Skeletal muscle satellite cell (primary cell): ENCODE results near the gene AXIN2.

Experiments used
- H3K27me3 ChIP-seq: 2 replicates; pipeline ENCODE4 v1.7.0; 2013; ENCODE audit warnings: low read length; ENCODE audit not compliant: control insufficient read depth, insufficient read depth
- H3K36me3 ChIP-seq: 2 replicates; pipeline ENCODE4 v1.7.0; 2013; ENCODE audit warnings: mild to moderate bottlenecking, control low read depth, low read length; ENCODE audit not compliant: insufficient read depth
- H3K4me1 ChIP-seq: 2 replicates; pipeline ENCODE4 v1.7.0; 2013; ENCODE audit warnings: low read length; ENCODE audit not compliant: control insufficient read depth, insufficient read depth
- H3K4me2 ChIP-seq: 2 replicates; pipeline ENCODE4 v1.7.0; 2013; ENCODE audit warnings: mild to moderate bottlenecking, low read length
- H3K4me3 ChIP-seq: 2 replicates; pipeline ENCODE4 v1.7.0; 2013; ENCODE audit warnings: low read length
- H3K9ac ChIP-seq: 2 replicates; pipeline ENCODE4 v1.7.0; 2013; ENCODE audit warnings: mild to moderate bottlenecking, low read depth, low read length, moderate library complexity
- H3K9me3 ChIP-seq: replicated peaks from 2 replicates; pipeline ENCODE4 v1.7.0; 2013; ENCODE audit warnings: mild to moderate bottlenecking, control low read depth, low read length

Gene AXIN2

DNA sequence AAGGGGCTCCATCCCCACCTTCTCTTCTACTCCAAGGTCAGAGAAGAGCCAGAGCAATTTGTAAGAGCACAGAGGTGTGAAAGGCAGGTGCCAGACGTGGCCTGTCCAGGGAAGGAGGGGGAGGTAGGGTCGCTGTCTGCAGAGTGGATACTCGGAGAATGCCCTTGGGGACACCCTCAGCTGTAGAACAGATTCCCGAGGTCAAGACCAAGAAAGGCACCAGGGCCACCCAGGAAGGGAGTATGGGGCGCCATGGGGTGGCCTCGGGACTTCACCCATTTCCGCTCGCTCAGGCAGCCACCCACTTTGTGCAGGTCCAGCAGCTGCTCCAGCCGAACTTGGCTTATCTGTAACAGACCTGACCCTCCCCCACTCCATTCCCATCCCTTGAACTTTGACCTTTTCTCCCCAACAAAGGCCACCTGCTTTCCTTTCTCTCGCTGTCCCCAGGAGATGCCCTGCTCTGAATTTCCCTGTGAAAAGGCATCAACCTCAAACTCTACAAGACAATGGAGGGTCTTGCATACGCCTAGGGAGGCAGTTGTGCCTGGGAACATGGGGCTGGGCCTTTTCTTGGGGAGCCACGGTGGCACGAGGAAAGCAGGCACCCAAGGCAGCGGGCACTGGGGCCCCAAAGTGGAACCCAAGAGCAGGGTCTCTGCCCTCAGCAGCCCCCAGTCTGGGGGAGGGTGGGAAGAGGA, 11.3 kb upstream of the AXIN2 start:
- H3K9ac ChIP-seq: no peak overlapping the region
- no peak overlapping the region for H3K4me3 ChIP-seq
- no peaks in the 10 kb centered on the region for H3K36me3 ChIP-seq
- H3K9me3 ChIP-seq: no peaks in the 10 kb centered on the region
- no peak overlapping the region for H3K4me2 ChIP-seq
- H3K4me1 ChIP-seq: no peaks in the 10 kb centered on the region
- H3K27me3 ChIP-seq: no peaks in the 10 kb centered on the region

DNA sequence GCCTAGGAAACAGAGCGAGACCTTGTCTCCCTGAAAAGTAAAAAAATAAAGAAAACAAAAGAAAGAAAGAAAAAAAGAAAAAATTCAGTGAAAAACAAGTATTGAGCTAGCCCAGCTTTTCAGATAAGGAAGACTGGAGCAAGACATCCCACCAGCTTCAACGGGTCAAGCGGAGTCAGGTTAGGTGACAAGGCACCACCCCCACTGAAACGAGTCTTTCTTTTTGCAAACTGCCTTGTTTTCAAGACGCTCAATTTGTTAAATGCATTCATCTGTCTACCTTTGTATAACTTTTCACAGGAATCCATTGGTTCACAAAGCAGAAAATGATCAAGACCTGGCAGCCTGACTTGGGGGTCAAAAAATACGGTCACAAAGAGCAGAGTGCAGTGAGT, 10.7 kb upstream of the AXIN2 start:
- Histone ChIP-seq H3K4me1 (no peaks in the 10 kb centered on the region), H3K36me3 (no peaks in the 10 kb centered on the region), H3K4me3 (no peak overlapping the region), H3K27me3 (no peaks in the 10 kb centered on the region), H3K9me3 (no peaks in the 10 kb centered on the region), H3K4me2 (no peak overlapping the region), H3K9ac (no peak overlapping the region)

DNA sequence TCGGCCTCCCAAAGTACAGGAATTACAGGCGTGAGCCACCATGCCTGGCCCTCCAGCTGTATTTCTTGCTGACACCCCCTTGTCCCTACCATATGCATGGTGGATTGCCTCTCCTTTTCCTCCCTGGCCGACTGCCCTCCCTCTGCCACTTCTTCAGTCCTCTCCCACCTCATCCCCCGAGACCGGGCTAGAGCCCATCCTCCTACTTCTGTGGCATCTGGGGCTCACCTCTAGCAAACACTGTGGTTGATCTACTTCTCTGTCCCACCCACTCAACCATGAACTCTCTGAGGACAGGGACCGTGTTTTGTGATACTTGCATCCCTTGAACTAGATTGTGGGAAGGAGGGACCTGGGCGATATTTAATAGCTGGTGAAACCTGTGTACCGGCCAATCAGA, 7.5 kb upstream of the AXIN2 start:
- Histone ChIP-seq H3K9me3 (no peaks in the 10 kb centered on the region), H3K9ac (no peak overlapping the region), H3K27me3 (no peaks in the 10 kb centered on the region), H3K4me2 (no peak overlapping the region), H3K36me3 (no peaks in the 10 kb centered on the region), H3K4me1 (no peaks in the 10 kb centered on the region), H3K4me3 (no peak overlapping the region)

DNA sequence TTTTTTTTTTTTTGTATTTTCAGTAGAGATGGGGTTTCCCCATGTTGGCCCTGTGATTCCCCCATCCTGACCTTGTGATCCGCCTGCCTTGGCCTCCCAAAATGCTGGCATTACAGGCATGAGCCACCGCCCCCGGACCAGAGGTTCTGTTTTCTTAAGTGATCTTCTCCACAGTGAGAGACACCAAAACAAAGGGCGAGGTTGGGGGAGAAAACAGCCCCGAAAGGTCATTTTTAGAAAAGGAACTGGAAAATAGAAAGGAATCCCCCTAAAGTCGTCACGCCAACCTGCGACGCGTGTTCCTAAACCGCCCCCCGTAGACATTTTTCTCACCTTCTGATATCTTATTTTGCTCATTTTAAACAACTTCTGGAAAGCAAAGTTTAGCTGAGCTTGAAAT, 6.1 kb upstream of the AXIN2 start:
- Histone ChIP-seq H3K4me2 (no peak overlapping the region), H3K4me3 (no peak overlapping the region)

DNA sequence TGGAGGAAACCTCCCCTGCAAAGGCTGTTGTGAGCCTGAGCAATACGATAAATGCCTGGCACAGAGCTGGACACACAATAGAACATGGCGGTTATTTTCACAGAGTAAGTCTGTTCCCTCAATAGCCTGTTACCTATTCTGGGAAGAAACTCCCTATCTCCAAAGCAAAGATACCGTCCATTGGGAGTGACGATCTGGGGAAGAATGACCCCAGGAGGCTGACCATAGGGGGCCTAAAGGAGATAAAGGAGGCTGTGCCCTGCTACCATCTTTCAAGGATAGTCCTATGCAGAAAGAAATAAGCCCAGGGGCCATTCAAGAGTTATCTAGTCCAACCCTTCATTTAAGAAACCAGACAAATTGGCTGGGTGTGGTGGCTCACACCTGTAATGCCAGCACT, 4.1 kb upstream of the AXIN2 start:
- Histone ChIP-seq H3K4me1 (peaks cover 3% of the 10 kb centered on the region), H3K9ac (no peak overlapping the region), H3K27me3 (no peaks in the 10 kb centered on the region), H3K4me3 (no peak overlapping the region), H3K9me3 (no peaks in the 10 kb centered on the region), H3K4me2 (no peak overlapping the region), H3K36me3 (no peaks in the 10 kb centered on the region)

More for the DNA sequence above, 6.1 kb upstream of the AXIN2 start:
- Histone ChIP-seq H3K27me3 (no peaks in the 10 kb centered on the region), H3K36me3 (no peaks in the 10 kb centered on the region), H3K4me1 (no peaks in the 10 kb centered on the region), H3K9ac (no peak overlapping the region), H3K9me3 (no peaks in the 10 kb centered on the region)

DNA sequence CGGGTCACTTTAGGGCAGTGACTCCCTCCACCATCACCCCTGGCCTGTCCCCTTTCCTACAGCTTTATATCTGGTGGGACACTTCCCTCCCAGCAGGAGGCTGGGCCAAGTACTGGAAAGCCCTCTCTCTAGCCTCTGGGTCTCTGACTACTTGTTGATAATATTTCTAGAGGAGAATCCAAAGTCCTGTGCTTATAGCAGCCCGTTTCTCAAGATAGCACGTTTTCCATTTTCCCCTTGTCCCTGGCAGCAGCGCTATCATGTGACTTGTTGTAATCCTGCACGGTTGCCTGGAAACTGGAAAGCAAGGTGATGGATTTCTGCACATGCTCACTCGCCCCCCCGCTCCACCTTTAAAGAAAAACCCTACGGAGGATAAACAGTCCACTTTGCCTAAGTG, 3.3 kb upstream of the AXIN2 start:
- no peak overlapping the region for H3K4me2 ChIP-seq
- H3K4me3 ChIP-seq: no peak overlapping the region

DNA sequence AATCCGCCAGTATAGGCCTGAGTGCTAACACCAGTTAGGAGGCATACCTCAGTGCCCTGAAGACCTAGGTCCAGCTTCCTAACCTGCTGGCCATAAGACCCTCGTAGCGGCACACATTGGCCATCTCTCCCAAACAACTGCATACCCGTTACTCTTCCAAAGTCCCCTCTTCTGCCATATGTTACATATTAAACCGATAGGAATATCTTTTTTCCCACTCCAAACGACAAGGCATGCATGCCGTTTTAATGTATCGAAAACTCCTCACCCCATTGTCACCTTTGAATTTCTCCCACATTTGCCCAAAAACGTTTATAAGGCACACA, 721 bp upstream of the AXIN2 start:
- Histone ChIP-seq H3K36me3 (no peaks in the 10 kb centered on the region), H3K4me2 (peak overlapping the region; percentile 91), H3K9me3 (no peaks in the 10 kb centered on the region), H3K9ac (peak overlapping the region; percentile 41), H3K27me3 (no peaks in the 10 kb centered on the region), H3K4me3 (peak overlapping the region; percentile 65), H3K4me1 (peaks cover 9% of the 10 kb centered on the region)

More for the DNA sequence above, 3.3 kb upstream of the AXIN2 start:
- Histone ChIP-seq H3K27me3 (no peaks in the 10 kb centered on the region), H3K9ac (no peak overlapping the region), H3K9me3 (no peaks in the 10 kb centered on the region), H3K4me1 (peaks cover 3% of the 10 kb centered on the region), H3K36me3 (no peaks in the 10 kb centered on the region)

DNA sequence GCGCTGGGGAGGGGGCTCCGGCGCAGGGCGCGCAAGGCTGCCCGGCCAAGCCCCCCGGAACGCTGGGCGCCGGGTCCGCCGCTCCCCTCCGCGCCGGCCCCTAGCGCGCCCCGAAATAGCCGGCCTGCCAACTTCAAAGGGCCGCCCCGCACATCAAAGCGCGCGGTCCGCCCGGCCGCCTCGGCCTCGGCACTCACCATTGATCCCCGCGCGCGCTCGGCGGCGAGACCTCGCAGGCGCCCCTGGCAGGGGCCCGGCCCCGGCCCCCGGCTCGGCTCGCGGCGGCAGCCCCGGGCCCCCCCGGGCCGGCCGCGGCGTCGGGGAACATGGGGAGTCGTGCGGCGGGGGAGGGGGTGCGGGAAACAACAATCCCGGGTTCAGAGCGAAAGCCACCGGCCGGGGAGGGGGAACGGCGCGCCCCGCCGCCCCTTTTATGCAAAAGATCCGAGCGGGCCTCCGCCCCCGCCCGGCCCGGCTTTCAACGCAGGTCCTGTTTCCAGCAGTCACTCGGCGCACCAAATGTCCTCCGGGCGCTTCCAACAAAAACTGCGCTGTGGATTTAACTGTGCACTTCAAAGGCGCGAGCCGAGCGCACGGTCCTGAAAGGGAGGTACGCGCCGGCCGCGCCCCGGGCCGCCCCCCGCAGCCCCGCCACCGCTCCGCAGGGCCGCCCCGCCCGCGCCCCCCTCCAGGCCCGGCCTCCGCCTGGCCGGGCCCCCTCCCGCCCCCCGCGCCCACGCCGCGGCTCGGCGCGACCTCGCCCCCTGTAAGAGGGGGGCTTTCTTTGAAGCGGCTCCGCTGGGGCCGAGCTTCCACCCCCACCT, 608 bp downstream of the AXIN2 start:
- Histone ChIP-seq H3K9me3 (no peaks in the 10 kb centered on the region), H3K9ac (peak overlapping the region; percentile 84), H3K36me3 (no peaks in the 10 kb centered on the region), H3K4me3 (peak overlapping the region; percentile 83), H3K4me2 (peak overlapping the region; percentile 98), H3K27me3 (no peaks in the 10 kb centered on the region), H3K4me1 (peaks cover 9% of the 10 kb centered on the region)

DNA sequence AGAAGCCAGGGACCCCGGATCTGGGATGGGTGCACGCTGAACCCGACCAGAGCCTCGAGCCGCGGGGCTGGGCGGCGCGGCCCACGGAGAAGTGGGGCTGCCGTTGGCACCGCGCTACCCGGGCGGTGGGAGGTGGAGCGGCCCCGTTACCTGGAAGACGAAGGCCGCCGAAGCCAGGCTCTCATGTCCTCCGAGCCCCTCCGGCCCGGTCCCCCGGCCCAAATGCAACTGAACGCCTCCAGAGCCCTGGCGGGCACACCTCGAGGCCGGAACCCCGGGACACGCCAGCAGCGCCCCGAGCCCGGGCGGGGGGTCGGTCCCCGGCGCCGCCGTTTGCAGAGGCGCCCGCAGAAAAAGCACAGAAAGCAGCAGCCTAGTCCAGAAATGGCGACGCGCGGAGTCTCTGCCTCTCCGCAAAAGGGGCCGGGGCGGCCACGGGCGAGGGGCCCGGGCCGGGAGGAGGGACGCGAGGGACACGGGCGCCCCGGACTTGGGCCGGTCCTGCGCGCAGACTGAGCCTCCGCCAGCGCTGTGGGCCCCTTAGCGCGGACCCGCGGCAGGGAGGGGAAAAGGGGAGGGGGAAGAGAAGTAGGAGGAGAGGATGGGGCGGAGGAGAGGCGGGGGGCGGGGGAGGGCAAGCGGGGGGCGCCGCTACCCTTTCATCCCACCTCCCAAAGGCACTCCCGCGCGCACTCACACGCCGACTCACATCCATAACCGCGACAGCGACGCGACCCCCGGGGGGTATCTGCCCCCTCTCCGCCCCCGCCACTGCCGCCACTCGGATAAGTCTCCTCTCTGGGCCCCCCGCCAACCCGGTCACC, 1.4 kb downstream of the AXIN2 start:
- peak overlapping the region; percentile 78 for H3K9ac ChIP-seq
- peak overlapping the region; percentile 98 for H3K4me2 ChIP-seq
- H3K4me3 ChIP-seq: peak overlapping the region; percentile 83
- H3K27me3 ChIP-seq: no peaks in the 10 kb centered on the region
- H3K36me3 ChIP-seq: no peaks in the 10 kb centered on the region
- peaks cover 9% of the 10 kb centered on the region for H3K4me1 ChIP-seq
- H3K9me3 ChIP-seq: no peaks in the 10 kb centered on the region

DNA sequence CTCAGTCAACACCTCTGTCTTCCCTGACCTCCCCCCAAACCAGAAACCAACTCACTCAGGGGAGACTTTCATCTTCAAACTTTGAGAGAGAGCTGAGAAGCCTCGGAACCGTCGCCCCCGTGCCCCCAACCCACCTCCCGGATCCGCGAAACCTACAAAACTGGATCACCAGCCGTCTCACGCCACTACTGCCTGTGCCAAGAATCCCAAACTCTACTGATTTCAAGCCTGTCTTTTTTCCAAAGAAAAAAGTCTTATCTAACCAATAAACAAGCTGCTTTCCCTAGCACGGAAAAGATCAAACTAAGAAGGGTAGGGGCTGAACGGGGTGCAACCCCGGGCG, 2.0 kb downstream of the AXIN2 start:
- Histone ChIP-seq H3K4me1 (peaks cover 9% of the 10 kb centered on the region), H3K36me3 (no peaks in the 10 kb centered on the region), H3K9ac (peak overlapping the region; percentile 78), H3K27me3 (no peaks in the 10 kb centered on the region), H3K4me2 (peak overlapping the region; percentile 98), H3K9me3 (no peaks in the 10 kb centered on the region), H3K4me3 (peak overlapping the region; percentile 83)

DNA sequence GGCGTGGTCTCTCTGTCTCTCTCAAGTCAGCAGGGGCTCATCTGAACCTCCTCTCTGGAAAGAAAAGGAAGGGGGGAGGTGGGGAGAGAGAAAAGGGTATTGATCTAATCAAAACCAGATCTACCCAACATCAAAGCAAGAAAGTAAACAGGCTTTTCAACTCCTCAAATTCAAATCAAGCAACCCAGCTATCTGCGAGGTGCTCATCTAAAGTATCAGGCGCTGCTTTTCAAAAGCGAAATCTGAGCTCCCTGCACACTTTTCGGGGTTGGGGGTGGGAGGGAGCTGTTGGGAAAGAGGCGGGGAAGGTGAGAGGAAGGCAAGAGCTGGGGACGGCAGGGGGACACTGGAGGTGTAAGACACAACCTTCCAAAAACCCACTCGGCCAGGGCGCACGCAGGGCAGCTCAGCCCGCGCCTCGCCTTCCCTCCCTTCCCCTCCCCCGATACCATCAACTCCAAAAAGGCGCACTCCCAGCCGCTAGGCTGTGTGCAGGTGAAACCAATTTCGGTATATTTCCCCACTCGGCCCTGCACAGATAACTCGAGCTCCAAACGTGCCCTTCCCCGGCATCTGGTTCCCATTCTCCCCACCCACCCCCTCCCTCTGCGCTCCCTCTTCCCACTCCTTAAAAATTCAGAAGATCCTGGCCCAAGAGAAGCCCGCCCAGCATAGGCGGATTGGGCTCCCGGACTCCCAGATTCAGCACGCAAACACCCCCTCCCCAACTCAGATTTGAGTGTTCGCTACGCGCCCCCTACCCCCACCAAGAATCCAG, 2.6 kb downstream of the AXIN2 start:
- Histone ChIP-seq H3K4me2 (peak overlapping the region; percentile 98), H3K9me3 (no peaks in the 10 kb centered on the region), H3K9ac (peak overlapping the region; percentile 78), H3K27me3 (no peaks in the 10 kb centered on the region), H3K4me3 (peak overlapping the region; percentile 83), H3K4me1 (peaks cover 9% of the 10 kb centered on the region), H3K36me3 (no peaks in the 10 kb centered on the region)
